Choroid plexus epithelial cell (primary cell): ENCODE measurements around the gene CDH4.

Experiments
- DNase-seq: peaks from one replicate; pipeline ENCODE4 v3.0.0-alpha.2; 2010; ENCODE audit warnings: low read depth
- H3K4me3 ChIP-seq: 2 replicates; pipeline ENCODE4 v1.5.1; 2011; ENCODE audit warnings: low read depth, mild to moderate bottlenecking, control low read depth, low read length, moderate library complexity
- TF ChIP-seq, protein P1 (sequence below): conservative IDR thresholded peaks from 2 replicates; pipeline ENCODE4 v1.5.1; 2011; ENCODE audit warnings: low read depth, mild to moderate bottlenecking, control low read depth, inconsistent platforms, low read length, moderate library complexity

CDH4 gene

DNA sequence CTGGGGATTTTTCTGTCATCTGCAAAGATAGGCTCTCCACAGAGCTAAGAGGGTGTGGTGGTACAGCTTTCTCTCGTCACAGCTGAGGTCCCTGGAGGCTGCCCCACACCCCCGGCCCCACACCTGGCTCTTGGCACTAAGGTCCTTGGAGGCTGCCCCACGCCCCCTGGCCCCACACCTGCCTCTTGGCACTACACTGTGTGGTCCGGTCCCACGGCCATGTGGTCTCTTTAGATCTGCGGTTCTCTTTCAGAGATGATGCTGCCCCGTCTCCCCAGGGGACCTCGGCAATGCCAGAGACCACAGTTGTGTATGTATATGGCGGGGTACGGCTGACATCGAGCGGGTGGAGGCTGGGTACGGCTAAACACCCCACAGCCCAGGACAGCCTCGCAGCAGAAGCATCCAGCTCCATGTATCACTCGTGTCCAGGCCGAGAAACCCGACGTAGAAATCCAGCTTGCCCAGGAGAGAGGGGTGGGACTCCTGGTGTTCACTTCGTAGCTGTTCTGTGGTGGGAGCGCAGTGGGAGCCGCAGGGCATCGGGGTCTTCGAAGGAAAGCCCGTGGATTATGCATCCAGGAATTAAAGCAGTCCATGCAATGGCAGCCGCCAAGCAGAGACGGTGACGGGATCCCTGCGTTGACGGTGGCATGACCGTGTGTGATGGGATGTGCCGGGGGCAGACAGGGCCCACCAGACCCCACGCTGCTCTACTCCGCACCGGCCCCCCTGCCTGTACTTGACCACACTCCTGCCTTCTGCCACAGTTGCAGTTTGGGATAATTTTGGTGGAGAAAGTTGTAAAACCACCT lies 292.1 kb downstream of the CDH4 start:
- TF ChIP-seq, protein P1, sequence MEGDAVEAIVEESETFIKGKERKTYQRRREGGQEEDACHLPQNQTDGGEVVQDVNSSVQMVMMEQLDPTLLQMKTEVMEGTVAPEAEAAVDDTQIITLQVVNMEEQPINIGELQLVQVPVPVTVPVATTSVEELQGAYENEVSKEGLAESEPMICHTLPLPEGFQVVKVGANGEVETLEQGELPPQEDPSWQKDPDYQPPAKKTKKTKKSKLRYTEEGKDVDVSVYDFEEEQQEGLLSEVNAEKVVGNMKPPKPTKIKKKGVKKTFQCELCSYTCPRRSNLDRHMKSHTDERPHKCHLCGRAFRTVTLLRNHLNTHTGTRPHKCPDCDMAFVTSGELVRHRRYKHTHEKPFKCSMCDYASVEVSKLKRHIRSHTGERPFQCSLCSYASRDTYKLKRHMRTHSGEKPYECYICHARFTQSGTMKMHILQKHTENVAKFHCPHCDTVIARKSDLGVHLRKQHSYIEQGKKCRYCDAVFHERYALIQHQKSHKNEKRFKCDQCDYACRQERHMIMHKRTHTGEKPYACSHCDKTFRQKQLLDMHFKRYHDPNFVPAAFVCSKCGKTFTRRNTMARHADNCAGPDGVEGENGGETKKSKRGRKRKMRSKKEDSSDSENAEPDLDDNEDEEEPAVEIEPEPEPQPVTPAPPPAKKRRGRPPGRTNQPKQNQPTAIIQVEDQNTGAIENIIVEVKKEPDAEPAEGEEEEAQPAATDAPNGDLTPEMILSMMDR: no peak
- no peak for DNase-seq
- H3K4me3 ChIP-seq: no peak overlapping the region

DNA sequence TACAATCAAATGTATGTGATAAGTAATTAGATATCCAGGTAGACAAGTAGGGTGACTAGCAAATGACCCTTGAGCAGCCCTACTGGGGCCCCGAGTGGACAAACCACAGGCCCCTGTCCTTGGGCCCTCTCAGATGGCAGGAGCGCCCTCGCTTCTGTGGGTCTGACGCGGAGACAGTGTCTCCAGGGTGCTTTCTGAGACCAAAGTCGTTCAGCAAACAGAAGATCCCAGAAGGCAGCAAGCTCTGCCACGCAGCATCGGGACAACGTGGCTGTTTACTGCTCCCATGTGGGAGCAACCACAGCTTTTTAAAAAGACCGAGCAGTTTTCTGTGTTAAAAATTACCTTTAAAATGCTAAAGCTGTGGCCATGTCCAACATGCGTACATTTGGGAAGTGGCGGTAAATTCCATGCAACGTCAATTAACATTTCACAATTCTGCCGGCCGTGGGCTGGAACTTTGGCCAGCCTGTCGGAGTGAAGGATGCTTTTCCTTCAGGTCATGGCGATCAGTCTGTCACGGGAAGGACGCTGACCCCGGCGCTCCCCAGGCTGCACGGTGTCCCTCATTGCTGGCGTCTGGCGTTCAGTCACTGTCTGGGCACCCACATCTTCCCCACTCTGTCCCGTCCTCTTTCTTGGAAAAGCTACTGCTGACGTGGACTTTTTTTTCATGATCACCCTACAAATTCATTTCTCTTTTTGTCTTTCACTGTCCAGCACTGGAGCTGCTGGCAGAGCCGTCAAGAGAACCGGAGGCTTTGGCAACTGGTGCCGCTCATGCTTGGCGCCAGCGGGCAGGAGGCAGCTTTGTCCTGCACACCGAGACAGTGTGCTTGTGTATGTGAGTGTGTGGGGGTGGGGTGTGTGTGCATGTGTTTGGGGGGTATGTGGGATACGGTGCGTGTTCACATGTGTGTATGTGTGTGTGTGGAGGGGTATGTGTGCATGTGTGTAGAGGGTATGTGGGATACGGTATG lies 293.1 kb downstream of the CDH4 start:
- H3K4me3 ChIP-seq: no peak overlapping the region
- DNase-seq: no peak

DNA sequence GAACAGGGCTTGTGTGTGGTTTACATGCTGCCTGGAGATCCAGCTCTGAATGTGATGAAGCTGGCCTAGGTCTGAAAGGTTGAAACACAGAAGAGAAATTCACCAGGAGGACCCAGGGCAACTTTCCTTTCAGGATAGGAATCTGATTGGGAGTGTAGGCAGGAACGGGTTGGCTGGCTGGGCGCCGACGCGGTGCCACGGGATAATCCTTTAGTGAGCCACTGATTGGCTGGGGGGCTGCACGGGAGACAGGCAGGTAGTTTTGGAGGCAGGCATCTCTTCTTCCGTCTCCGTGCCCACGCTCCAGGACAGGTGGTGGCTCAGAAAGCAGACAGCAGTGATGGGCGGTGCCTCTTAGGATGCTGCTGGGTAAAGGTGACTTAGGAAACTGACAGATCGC lies 294.6 kb downstream of the CDH4 start:
- TF ChIP-seq, protein P1: no peak
- no peak overlapping the region for H3K4me3 ChIP-seq
- no peak for DNase-seq

More for the DNA sequence above, 293.1 kb downstream of the CDH4 start:
- TF ChIP-seq, protein P1: no peak

DNA sequence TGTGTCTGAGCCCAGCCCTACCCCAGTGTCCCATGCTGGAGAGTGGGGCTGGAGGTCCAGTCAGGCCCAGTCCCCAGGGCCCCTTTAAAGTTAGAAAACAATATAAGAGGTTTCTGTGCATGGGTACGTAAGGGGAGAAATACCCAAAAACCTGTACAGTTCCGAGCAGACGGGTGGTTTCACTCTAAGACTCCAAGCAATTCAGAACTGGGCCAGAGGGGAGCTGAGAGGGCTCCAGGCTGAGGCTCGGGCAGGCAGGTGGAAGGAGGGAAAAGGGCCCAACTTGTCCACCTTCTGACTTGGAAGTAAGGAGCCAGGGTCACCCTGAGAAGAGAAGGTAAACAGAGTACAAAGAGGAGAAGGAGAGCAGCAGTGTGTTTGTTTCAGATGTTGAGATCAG lies 296.0 kb downstream of the CDH4 start:
- DNase-seq: no peak
- H3K4me3 ChIP-seq: no peak overlapping the region

DNA sequence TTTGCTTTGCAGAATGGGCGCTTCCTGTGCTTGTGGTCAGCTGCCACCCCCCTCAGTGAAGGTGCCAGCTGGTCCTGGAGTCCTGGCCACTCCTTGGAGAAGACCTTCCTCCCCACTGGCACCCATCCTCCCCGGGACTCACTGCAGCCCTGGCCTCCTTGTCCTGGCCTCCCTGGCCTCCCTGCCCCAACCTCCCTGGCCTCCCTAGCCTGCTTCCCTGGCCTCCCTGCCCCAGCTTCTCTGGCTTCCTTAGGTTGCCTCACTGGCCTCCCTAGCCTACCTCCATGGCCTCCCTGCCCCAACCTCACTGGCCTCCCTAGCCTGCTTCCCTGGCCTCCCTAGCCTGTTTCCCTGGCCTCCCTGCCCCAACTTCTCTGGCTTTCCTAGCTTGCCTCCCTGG lies 297.8 kb downstream of the CDH4 start:
- no peak overlapping the region for H3K4me3 ChIP-seq
- DNase-seq: no peak
- TF ChIP-seq, protein P1: no peak

More for the DNA sequence above, 296.0 kb downstream of the CDH4 start:
- TF ChIP-seq, protein P1: no peak

DNA sequence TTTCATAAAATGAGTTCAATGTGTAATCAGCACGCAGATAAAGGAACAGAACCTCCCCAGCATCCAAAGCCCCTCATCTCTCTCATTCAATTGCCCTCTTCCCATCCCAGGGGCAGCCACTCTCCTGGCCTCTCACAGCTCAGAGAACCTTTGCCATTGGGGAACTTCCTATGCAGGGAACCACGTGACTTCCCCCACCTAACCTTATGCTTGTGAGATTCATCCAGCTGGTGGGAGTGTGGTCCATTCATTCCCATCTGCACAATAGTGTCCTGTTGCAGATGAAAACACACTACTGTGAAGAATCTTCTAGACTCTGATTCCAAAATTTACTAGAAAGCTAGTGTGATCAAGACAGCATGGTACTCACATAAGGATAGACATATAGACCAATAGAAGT lies 299.3 kb downstream of the CDH4 start:
- TF ChIP-seq, protein P1: no peak
- no peak for DNase-seq
- H3K4me3 ChIP-seq: no peak overlapping the region
